ENCODE data around the gene STX11. TPM values are rescaled to one million over a fixed set of nuclear protein-coding genes. Genes with fewer than 3 reads are reported as not detected.

STX11 gene
- total RNA-seq, 1 experiment from 2014 or later, result 0.69 TPM

GRCh38 chr6:144158133-144158532 is 7.8 kb downstream of the STX11 start (continued):
- TF ChIP-seq ZBTB33 (IDR thresholded peaks at IDR 0.05; ENCODE audit: extremely low read depth, insufficient replicate concordance, low read length) (no peak), REST (IDR thresholded peaks at IDR 0.05; ENCODE audit: low read depth) (no peak), EZH2phosphoT487 (IDR thresholded peaks at IDR 0.05; ENCODE audit: borderline replicate concordance) (no peak), ELF1 (IDR thresholded peaks at IDR 0.05; ENCODE audit: borderline replicate concordance, low read depth) (no peak), FOSL1 (IDR thresholded peaks at IDR 0.05; ENCODE audit: low read depth) (no peak), SP1 (IDR thresholded peaks at IDR 0.05; ENCODE audit: low read depth) (no peak), TCF7L2 (IDR thresholded peaks at IDR 0.05; ENCODE audit: borderline replicate concordance, extremely low read depth, insufficient read depth, insufficient read length) (no peak), MAX (IDR thresholded peaks at IDR 0.05) (no peak)

GRCh38 chr6:144159223-144159622 is 8.9 kb downstream of the STX11 start:
- BruUV-seq (replicated peaks), result no TSS peak
- intact Hi-C loops (cut with micrococcal nuclease), result no loop called here
- no peaks in the 10 kb centered on the region for H4K20me1 ChIP-seq (ENCODE audit: insufficient read depth)
- TF ChIP-seq ZFX (IDR thresholded peaks at IDR 0.05) (no peak), POLR2AphosphoS5 (IDR thresholded peaks at IDR 0.05; ENCODE audit: low read depth, low read length) (no peak), ELF1 (IDR thresholded peaks at IDR 0.05; ENCODE audit: borderline replicate concordance, low read depth) (no peak), YY1 (IDR thresholded peaks at IDR 0.05; ENCODE audit: extremely low read depth, insufficient replicate concordance, low read depth, low read length) (no peak), TCF7L2 (IDR thresholded peaks at IDR 0.05; ENCODE audit: borderline replicate concordance, extremely low read depth, insufficient read depth, insufficient read length) (no peak), EGR1 (IDR thresholded peaks at IDR 0.05; ENCODE audit: low read depth) (no peak), CTCF (IDR thresholded peaks at IDR 0.05 in 2 of 3, conservative IDR thresholded peaks at IDR 0.05 in 1 of 3; ENCODE audit: borderline replicate concordance in 1 of 3, insufficient read depth in 1 of 3, low read depth in 2 of 3, low read length in 2 of 3) (no peak), FOSL1 (IDR thresholded peaks at IDR 0.05; ENCODE audit: low read depth) (no peak), POLR2A (IDR thresholded peaks at IDR 0.05; ENCODE audit: borderline replicate concordance, extremely low read depth, insufficient read depth, insufficient read length) (no peak), ATF3 (IDR thresholded peaks at IDR 0.05) (no peak), EZH2 (IDR thresholded peaks at IDR 0.05) (no peak)

More at GRCh38 chr6:144159223-144159622, 8.9 kb downstream of the STX11 start:
- no peaks in the 10 kb centered on the region for H3K36me3 ChIP-seq (ENCODE audit: control insufficient read depth in 1 of 2, insufficient read depth in 2 of 2, low read length in 2 of 2)
- no peaks in the 10 kb centered on the region for H3K9me2 ChIP-seq (ENCODE audit: insufficient read depth)
- ChIA-PET POLR2A (no interaction called here), CTCF (no interaction called here), RAD21 (ENCODE audit: low non-redundant PET in 1 of 2, low total read pairs in 2 of 2, uncharacterized antibody in 2 of 2, unreplicated experiment in 2 of 2) (no interaction called here)
- ATAC-seq (no peak), DNase-seq (ENCODE audit: low read depth, low spot score) (no peak)
- H3K9me3 ChIP-seq (ENCODE audit: control insufficient read depth in 1 of 2, insufficient read depth in 1 of 2, low read depth in 1 of 2, low read length in 2 of 2), result no peaks in the 10 kb centered on the region
- peaks cover 2 to 16% of the 10 kb centered on the region in 2 experiments; a peak in 2 of 4 replicates for H3K4me1 ChIP-seq (ENCODE audit: control insufficient read depth in 1 of 2, insufficient read depth in 2 of 2, low read length in 2 of 2)
- H3K79me2 ChIP-seq (ENCODE audit: insufficient read depth, low read length), result no peaks in the 10 kb centered on the region
- no peaks in the 10 kb centered on the region for H3K27me3 ChIP-seq (ENCODE audit: insufficient read depth, low read length)
- no peak overlapping the region for H3K27ac ChIP-seq (ENCODE audit: low read depth, low read length)
- H3K4me3 ChIP-seq (replicated peaks in 1 of 2; ENCODE audit: low read depth in 1 of 2, low read length in 2 of 2), result no peak overlapping the region
- H2AFZ ChIP-seq (ENCODE audit: low read depth, low read length, poor library complexity, severe bottlenecking), result no peak overlapping the region
- no peak overlapping the region; the same call in 1 of the 2 replicates for H3K4me2 ChIP-seq (ENCODE audit: low read length)
- no peak overlapping the region for H3K9ac ChIP-seq (ENCODE audit: low read length)
